ENCODE measurements around the gene EEPD1. TPM values are rescaled to one million over a fixed set of nuclear protein-coding genes. Genes with fewer than 3 reads are reported as not detected.

Gene EEPD1
- total and polyA plus RNA-seq, 2 donors (not counting 3 experiments of a cell fraction or from before 2014, with no cell fraction given): 0.40 to 0.42 TPM

GRCh38 chr7:36261019-36261754 is 108.1 kb downstream of the EEPD1 start:
- FAIRE-seq (no peak), DNase-seq (ENCODE audit: low read depth, low spot score) (no peak)
- Histone ChIP-seq H3K36me3 (ENCODE audit: control insufficient read depth in 2 of 2, extremely low read depth in 1 of 2, insufficient read depth in 2 of 2, low read length in 2 of 2) (no peaks in the 10 kb centered on the region), H3K4me1 (ENCODE audit: control insufficient read depth, extremely low read depth, insufficient read depth, low read length) (no peaks in the 10 kb centered on the region), H3K27me3 (ENCODE audit: control insufficient read depth in 2 of 2, insufficient read depth in 2 of 2, low read length in 2 of 2) (peaks cover 2 to 5% of the 10 kb centered on the region in 2 experiments), H3K9ac (replicated peaks; ENCODE audit: extremely low read depth, insufficient read depth, low read length) (no peak overlapping the region), H3K4me2 (ENCODE audit: insufficient read depth, low read length) (no peak overlapping the region), H3K9me3 (replicated peaks; ENCODE audit: control insufficient read depth, insufficient read depth, low read length) (no peaks in the 10 kb centered on the region), H2AFZ (ENCODE audit: low read depth, low read length) (no peak overlapping the region), H4K20me1 (replicated peaks; ENCODE audit: control insufficient read depth, extremely low read depth, insufficient read depth, low read length) (no peaks in the 10 kb centered on the region), H3K27ac (ENCODE audit: insufficient read depth, low read depth, low read length) (no peak overlapping the region), H3K9me1 (replicated peaks; ENCODE audit: control insufficient read depth, extremely low read depth, insufficient read depth, low read length) (no peaks in the 10 kb centered on the region), H3K79me2 (ENCODE audit: control insufficient read depth, insufficient read depth, low read length) (no peaks in the 10 kb centered on the region), H3K4me3 (replicated peaks in 1 of 3; ENCODE audit: insufficient read depth in 1 of 3, low read depth in 1 of 3, low read length in 3 of 3) (no peak overlapping the region)
- no TSS peak for BruUV-seq (replicated peaks)
- no peak for TF ChIP-seq FOS (IDR thresholded peaks at IDR 0.05; ENCODE audit: borderline replicate concordance, insufficient read depth, low read length)
- TF ChIP-seq MYC (IDR thresholded peaks at IDR 0.05; ENCODE audit: low read depth, low read length): no peak
- TF ChIP-seq, protein P1, sequence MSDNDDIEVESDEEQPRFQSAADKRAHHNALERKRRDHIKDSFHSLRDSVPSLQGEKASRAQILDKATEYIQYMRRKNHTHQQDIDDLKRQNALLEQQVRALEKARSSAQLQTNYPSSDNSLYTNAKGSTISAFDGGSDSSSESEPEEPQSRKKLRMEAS (IDR thresholded peaks at IDR 0.05; ENCODE audit: insufficient read depth, insufficient read length): no peak
- no peak for TF ChIP-seq POLR2AphosphoS5 (IDR thresholded peaks at IDR 0.05; ENCODE audit: insufficient read depth, low read depth, low read length)
- TF ChIP-seq POLR2A (IDR thresholded peaks at IDR 0.05; ENCODE audit: low read depth, low read length): no peak
- no peak for TF ChIP-seq JUN (IDR thresholded peaks at IDR 0.05; ENCODE audit: borderline replicate concordance, insufficient read depth, insufficient read length, low read depth)
- TF ChIP-seq EZH2 (IDR thresholded peaks at IDR 0.05; ENCODE audit: borderline replicate concordance, low read depth, low read length, severe bottlenecking): no peak
- no peak for TF ChIP-seq GATA2 (IDR thresholded peaks at IDR 0.05; ENCODE audit: insufficient read depth, insufficient read length, low read depth, low read length)
- no peak for TF ChIP-seq CTCF (IDR thresholded peaks at IDR 0.05; ENCODE audit: extremely low read depth in 1 of 2, insufficient read depth in 1 of 2, low read depth in 1 of 2, low read length in 2 of 2)
- dilution Hi-C loops (cut with MboI; ENCODE audit: extremely low pct_ligation_motif_present, low sequenced_read_pairs): no loop called here
- ChIA-PET POLR2A (no interaction called here), CTCF (no interaction called here)
- intact Hi-C loops (cut with micrococcal nuclease): no loop called here
